Motor neuron (in vitro differentiated cells): ENCODE data around the gene C14orf132. TPM values are rescaled to one million over a fixed set of nuclear protein-coding genes. Genes with fewer than 3 reads are reported as not detected.

Experiments
- ATAC-seq, 8 experiments: fragments of 200-7000 bp; cut with Tn5 transposase; replicated peaks in 6 of 8; 2 replicates each; pipeline ENCODE4 v1.8.0; 2021; ENCODE audit warnings: mild to moderate bottlenecking in 8 of 8, moderate library complexity in 8 of 8
- H3K27ac ChIP-seq, 2 donors: fragments of 250-450 bp; sonication (Bioruptor Pico); 2 replicates each; pipeline ENCODE4 v1.9.0; 2021; ENCODE audit warnings: antibody characterized with exemption in 2 of 2, mild to moderate bottlenecking in 2 of 2, moderate library complexity in 1 of 2
- H3K4me1 ChIP-seq, 2 donors: fragments of 250-450 bp; sonication (Bioruptor Pico); replicated peaks in 1 of 2; 2 replicates each; pipeline ENCODE4 v1.6.1; 2021; ENCODE audit warnings: antibody characterized with exemption in 2 of 2, mild to moderate bottlenecking in 2 of 2, moderate library complexity in 1 of 2
- H3K4me3 ChIP-seq, 5 donors: fragments of 250-450 bp; sonication (Bioruptor Pico); 2 replicates each; pipeline ENCODE4 v1.9.0; 2021; ENCODE audit warnings: antibody characterized with exemption in 5 of 5, mild to moderate bottlenecking in 5 of 5, moderate library complexity in 4 of 5
- WGBS, 10 experiments: fragments of 450-650 bp; shearing (Covaris generic); methylation state at CpG; one replicate each; pipeline ENCODE4 v1.0.0; 2022; 5-methylcytosine and 5-hydroxymethylcytosine counted together
- in situ Hi-C, 9 experiments: fragments of 400-800 bp; cut with MboI; loops; one replicate each; pipeline ENCODE4 v1.15.0; 2021; ENCODE audit warnings: low sequenced_read_pairs in 9 of 9, low pct_unique_long_range_greater_than_20kb in 2 of 9; ENCODE audit not compliant: unreplicated experiment in 9 of 9
- total RNA-seq, 8 experiments: library from RNA; unstranded; fragments of 300-600 nt; gene quantifications; 2 replicates each; pipeline versions ENCODE4 v1.2.3 to v1.2.4, GENCODE V29; 2022

Gene C14orf132
- total RNA-seq, 8 experiments from 2014 or later: 17.9 to 140 (median 66.8) TPM

- Histone ChIP-seq H3K4me3 (no peak overlapping the region), H3K4me1 (no peaks in the 10 kb centered on the region), H3K27ac (no peak overlapping the region)
- in situ Hi-C loops: loop anchor here in 2 of 9 experiments (25.0 kb wide), 2 partner anchors 100 to 150 kb away; partner anchors contain the start of genes BDKRB1 (in 1 of the 2) and BDKRB2 (in 1 of the 2)
- WGBS, 10 experiments: 50 to 93% (median 76%) methylated on average over 1 to 3 of the region's 3 CpGs; no CpG with 5 or more reads in 4 of the 10 experiments
- peak in 2 of 8 experiments; percentile 24 to 48 for ATAC-seq
Measured at GRCh38 chr14:96112032-96112431, 72.9 kb downstream of the C14orf132 start.

DNA sequence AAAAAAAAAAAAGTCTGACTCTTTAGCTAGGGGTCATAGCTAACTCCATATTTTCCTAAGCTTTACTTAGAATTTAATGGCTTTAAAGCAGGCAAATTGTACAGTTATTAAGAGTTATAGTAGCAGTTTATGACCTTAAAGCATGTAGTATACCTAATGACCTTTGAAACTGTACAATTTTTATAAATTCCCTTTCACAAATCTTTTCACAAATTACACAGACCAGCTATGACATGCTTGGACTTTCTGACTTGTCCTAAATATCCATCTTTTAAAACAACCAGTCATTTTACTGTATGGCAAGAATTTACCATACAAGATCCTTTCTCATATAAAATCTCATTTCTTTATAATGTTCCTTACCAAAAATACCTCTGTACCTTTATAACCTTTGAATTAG, 74.8 kb downstream of the C14orf132 start:
- no peak overlapping the region for H3K4me3 ChIP-seq
- in situ Hi-C loops: loop anchor here in 2 of 9 experiments (25.0 kb wide), 2 partner anchors 98 to 148 kb away; partner anchors contain the start of genes BDKRB1 (in 1 of the 2) and BDKRB2 (in 1 of the 2)
- no peak for ATAC-seq
- no peaks in the 10 kb centered on the region for H3K4me1 ChIP-seq
- no peak overlapping the region for H3K27ac ChIP-seq

DNA sequence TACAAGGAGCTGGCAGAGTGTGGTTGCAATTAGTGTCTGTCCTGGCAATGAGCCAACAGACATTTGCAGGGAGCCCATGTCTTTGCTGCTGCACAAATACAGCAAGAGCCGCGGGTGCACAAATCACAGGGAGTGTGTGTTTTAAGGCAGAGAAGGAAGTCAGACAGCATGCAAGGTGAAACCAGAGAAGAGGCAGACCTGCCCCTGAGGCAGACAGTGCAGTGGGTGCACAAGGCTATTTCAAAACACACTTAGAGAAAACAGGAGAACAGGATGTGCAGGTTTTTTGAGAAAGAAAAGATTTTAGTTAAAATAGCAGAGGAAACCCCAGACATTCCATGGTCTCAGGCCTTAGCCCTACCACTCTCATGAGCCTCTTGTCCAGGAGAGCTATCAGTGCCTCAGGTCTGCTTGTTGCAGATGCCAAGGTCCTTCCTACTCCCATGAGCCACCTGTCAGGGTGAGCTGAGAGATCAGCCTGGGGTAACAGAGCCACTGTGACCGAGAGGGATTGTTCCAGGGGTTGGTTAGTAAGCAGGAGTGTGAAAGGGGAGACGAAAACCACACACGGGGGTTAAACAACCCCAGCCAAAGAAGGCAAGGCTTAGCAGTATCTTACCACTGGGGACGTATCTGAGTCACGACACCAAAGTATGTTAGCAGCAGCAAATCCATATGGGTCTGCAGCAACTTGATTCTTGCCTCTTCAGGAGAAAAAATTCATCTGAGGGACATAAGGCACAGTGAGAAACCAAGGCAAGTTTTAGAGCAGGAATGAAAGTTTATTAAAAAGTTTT, 78.1 kb downstream of the C14orf132 start:
- in situ Hi-C loops: loop anchor here in 2 of 9 experiments (25.0 kb wide), 2 partner anchors 95 to 145 kb away; partner anchors contain the start of genes BDKRB1 (in 1 of the 2) and BDKRB2 (in 1 of the 2)
- WGBS, 10 experiments: 0 to 87% (median 50%) methylated on average over 1 to 7 of the region's 7 CpGs; no CpG with 5 or more reads in 1 of the 10 experiments
- Histone ChIP-seq H3K4me3 (no peak overlapping the region), H3K4me1 (peaks cover 8 to 11% of the 10 kb centered on the region in 2 donors), H3K27ac (no peak overlapping the region)
- peak in 7 of 8 experiments; percentile 26 to 85 (median 48) for ATAC-seq

- Histone ChIP-seq H3K27ac (no peak overlapping the region), H3K4me1 (peaks cover 14 to 16% of the 10 kb centered on the region in 2 donors), H3K4me3 (no peak overlapping the region)
- 0 to 81% (median 4%) methylated on average over 1 to 4 of the region's 6 CpGs; no CpG with 5 or more reads in 4 of the 10 experiments for WGBS, 10 experiments
- in situ Hi-C loops: loop anchor here in 2 of 9 experiments (25.0 kb wide), 2 partner anchors 94 to 144 kb away; partner anchors contain the start of genes BDKRB1 (in 1 of the 2) and BDKRB2 (in 1 of the 2)
- ATAC-seq: peak in 3 of 8 experiments; percentile 69 to 74 (median 70)
Measured at GRCh38 chr14:96117960-96118359, 78.8 kb downstream of the C14orf132 start.

DNA sequence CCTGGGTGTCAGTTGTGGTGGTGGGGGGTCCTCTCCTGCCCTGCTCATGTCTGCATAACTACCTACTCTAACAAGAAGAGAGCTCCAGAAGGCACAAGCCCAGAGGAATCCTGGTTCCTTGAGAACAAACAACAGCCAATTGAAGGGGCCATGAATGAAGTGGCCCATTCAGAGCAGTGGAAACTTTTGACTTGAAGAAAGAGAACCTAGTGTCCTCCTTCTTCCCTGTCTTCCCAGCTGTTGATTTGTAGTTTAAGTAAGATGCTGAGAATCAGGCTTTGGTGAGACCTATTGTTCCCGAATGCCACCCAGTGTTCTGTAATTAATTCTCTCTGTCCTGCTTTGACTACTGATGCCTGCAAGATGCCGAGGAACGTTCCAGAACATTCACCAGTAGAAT, 79.2 kb downstream of the C14orf132 start:
- peak in 1 of 8 experiments; percentile 0 for ATAC-seq
- 0 to 100% (median 73%) methylated on average over 1 to 3 of the region's 3 CpGs; no CpG with 5 or more reads in 3 of the 10 experiments for WGBS, 10 experiments
- Histone ChIP-seq H3K4me3 (no peak overlapping the region), H3K4me1 (peaks cover 14 to 16% of the 10 kb centered on the region in 2 donors), H3K27ac (no peak overlapping the region)
- in situ Hi-C loops: loop anchor here in 2 of 9 experiments (25.0 kb wide), 2 partner anchors 94 to 144 kb away; partner anchors contain the start of genes BDKRB1 (in 1 of the 2) and BDKRB2 (in 1 of the 2)

- H3K27ac ChIP-seq: no peak overlapping the region
- 0 to 100% (median 85%) methylated on average over 1 to 2 of the region's 2 CpGs; no CpG with 5 or more reads in 3 of the 10 experiments for WGBS, 10 experiments
- no peak overlapping the region for H3K4me3 ChIP-seq
- ATAC-seq: peak in 3 of 8 experiments; percentile 53 to 68 (median 65)
- in situ Hi-C loops: loop anchor here in 3 of 9 experiments (10.0 to 25.0 kb wide), 3 partner anchors 85 to 142 kb away; partner anchors contain the start of genes BDKRB2 (in 2 of the 3) and BDKRB1 (in 1 of the 3)
- H3K4me1 ChIP-seq: peaks cover 14 to 16% of the 10 kb centered on the region in 2 donors
Measured at GRCh38 chr14:96119947-96120346, 80.8 kb downstream of the C14orf132 start.

- in situ Hi-C loops: loop anchor here in 3 of 9 experiments (10.0 to 25.0 kb wide), 3 partner anchors 84 to 142 kb away; partner anchors contain the start of genes BDKRB2 (in 2 of the 3) and BDKRB1 (in 1 of the 3)
- Histone ChIP-seq H3K27ac (no peak overlapping the region), H3K4me3 (no peak overlapping the region), H3K4me1 (peaks cover 14 to 16% of the 10 kb centered on the region in 2 donors)
- peak in 2 of 8 experiments; percentile 0 to 2 for ATAC-seq
- 20 to 92% (median 42%) methylated on average over 2 to 3 of the region's 3 CpGs; no CpG with 5 or more reads in 3 of the 10 experiments for WGBS, 10 experiments
Measured at GRCh38 chr14:96120392-96120791, 81.2 kb downstream of the C14orf132 start.

DNA sequence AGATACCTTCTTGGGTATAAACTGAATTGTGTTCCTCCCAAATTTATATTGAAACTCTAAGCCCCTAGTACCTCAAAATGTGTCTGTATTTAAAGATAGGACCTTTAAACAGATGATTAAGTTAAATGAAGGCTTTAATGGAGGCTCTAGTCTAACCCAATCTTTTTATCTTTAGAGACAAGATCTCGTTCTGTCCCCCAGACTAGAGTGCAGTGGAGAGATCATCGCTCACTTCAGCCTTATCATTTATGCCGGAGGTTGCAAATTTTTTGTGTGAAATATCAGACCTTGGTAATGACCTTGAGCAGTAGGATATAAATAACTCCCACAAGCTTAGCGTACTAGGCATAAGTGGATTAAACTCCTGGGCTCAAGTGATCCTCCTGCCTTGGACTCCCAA, 81.8 kb downstream of the C14orf132 start:
- 61 to 100% (median 96%) methylated on average over 1 to 4 of the region's 4 CpGs; no CpG with 5 or more reads in 1 of the 10 experiments for WGBS, 10 experiments
- Histone ChIP-seq H3K4me3 (no peak overlapping the region), H3K27ac (no peak overlapping the region), H3K4me1 (peaks cover 14 to 16% of the 10 kb centered on the region in 2 donors)
- in situ Hi-C loops: loop anchor here in 3 of 9 experiments (10.0 to 25.0 kb wide), 3 partner anchors 84 to 141 kb away; partner anchors contain the start of genes BDKRB2 (in 2 of the 3) and BDKRB1 (in 1 of the 3)
- ATAC-seq: no peak

GRCh38 chr14:96121660-96122395, 82.7 kb downstream of the C14orf132 start:
- Histone ChIP-seq H3K4me3 (no peak overlapping the region), H3K4me1 (peaks cover 14 to 16% of the 10 kb centered on the region in 2 donors), H3K27ac (no peak overlapping the region)
- in situ Hi-C loops: loop anchor here in 3 of 9 experiments (10.0 to 25.0 kb wide), 3 partner anchors 83 to 140 kb away; partner anchors contain the start of genes BDKRB2 (in 2 of the 3) and BDKRB1 (in 1 of the 3)
- 52 to 100% (median 82%) methylated on average over 1 to 4 of the region's 4 CpGs; no CpG with 5 or more reads in 3 of the 10 experiments for WGBS, 10 experiments
- peak in 3 of 8 experiments; percentile 1 to 28 (median 4) for ATAC-seq

DNA sequence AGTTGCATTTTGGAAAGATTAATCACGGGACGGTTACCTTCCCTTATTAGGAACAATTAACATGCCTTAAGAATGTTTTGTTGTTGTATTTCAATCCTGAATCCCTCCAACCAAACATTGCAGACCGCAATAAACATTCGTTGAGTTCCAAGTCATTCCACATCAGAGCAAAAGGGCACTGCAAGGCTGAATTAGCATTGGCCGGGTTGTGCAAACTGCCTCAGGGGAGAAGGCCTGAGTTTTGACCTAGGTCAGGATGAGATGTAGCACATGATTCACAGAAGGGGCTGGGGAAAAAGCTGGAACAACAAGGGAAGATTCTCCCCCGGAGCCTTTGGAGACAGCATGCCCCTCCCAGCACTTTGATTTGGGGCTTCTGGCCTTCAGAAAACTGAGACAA, 83.3 kb downstream of the C14orf132 start:
- WGBS, 10 experiments: 3 to 53% (median 40%) methylated on average over 2 to 6 of the region's 6 CpGs; no CpG with 5 or more reads in 1 of the 10 experiments
- no peak overlapping the region for H3K4me3 ChIP-seq
- peak in 7 of 8 experiments; percentile 9 to 73 (median 48) for ATAC-seq
- H3K27ac ChIP-seq: no peak overlapping the region
- peaks cover 14 to 16% of the 10 kb centered on the region in 2 donors for H3K4me1 ChIP-seq
- in situ Hi-C loops: loop anchor here in 3 of 9 experiments (10.0 to 25.0 kb wide), 3 partner anchors 82 to 140 kb away; partner anchors contain the start of genes BDKRB2 (in 2 of the 3) and BDKRB1 (in 1 of the 3)

- Histone ChIP-seq H3K4me3 (no peak overlapping the region), H3K27ac (no peak overlapping the region), H3K4me1 (peaks cover 8% of the 10 kb centered on the region in 2 donors)
- ATAC-seq: no peak
- in situ Hi-C loops: loop anchor here in 1 of 9 experiments (10.0 kb wide), 1 partner anchor 79 kb away; the partner anchor contains the start of gene BDKRB2
- WGBS, 10 experiments: 0 to 100% (median 67%) methylated on average over 1 to 3 of the region's 3 CpGs; no CpG with 5 or more reads in 1 of the 10 experiments
Measured at GRCh38 chr14:96125536-96125935, 86.4 kb downstream of the C14orf132 start.
